HCT116 (cell line): ENCODE results near the gene GAB2. TPM values are rescaled to one million over a fixed set of nuclear protein-coding genes. Genes with fewer than 3 reads are reported as not detected.

Experiments
- ATAC-seq: fragments of 200-7000 bp; cut with Tn5 transposase; 2 replicates; pipeline ENCODE4 v1.9.1; 2020; ENCODE audit warnings: mild to moderate bottlenecking, moderate library complexity
- BruUV-seq: library from RNA; stranded (reverse); fragments of 400-500 nt; replicated peaks from 2 replicates; lab custom pipeline; 2021; lab: Mats Ljungman, UMichigan
- CTCF ChIA-PET: fragments of 300-600 bp; sonication (Branson Sonifier 250); formaldehyde crosslinking; loops from one replicate; lab custom pipeline; 2021; ENCODE audit warnings: antibody characterized with exemption; lab: Charles Lee
- POLR2A ChIA-PET: fragments of 300-600, 350-600 bp; sonication (Branson Sonifier 250); formaldehyde crosslinking; loops from one replicate; lab custom pipeline; 2021; ENCODE audit warnings: antibody characterized with exemption; lab: Charles Lee
- RAD21 ChIA-PET, 2 experiments: fragments of 300-600 bp; sonication (Branson Sonifier 250); formaldehyde crosslinking; loops; one replicate each; lab custom pipeline; 2023; ENCODE audit warnings: low total read pairs in 2 of 2; ENCODE audit not compliant: uncharacterized antibody in 2 of 2, unreplicated experiment in 2 of 2, low non-redundant PET in 1 of 2; lab: Charles Lee
- DNase-seq: peaks from one replicate; pipeline ENCODE4 v3.0.0-alpha.2; 2010; ENCODE audit warnings: low read depth, low spot score
- H2AFZ ChIP-seq: fragments of 200-600 bp; shearing (Covaris generic), sonication (generic); 2 replicates; pipeline ENCODE4 v1.6.1; 2017; ENCODE audit warnings: low read depth, mixed run types, mixed read lengths, antibody characterized with exemption, low read length; ENCODE audit not compliant: poor library complexity, severe bottlenecking
- H3K27ac ChIP-seq: 2 replicates; pipeline ENCODE4 v1.5.1; 2012; ENCODE audit warnings: low read depth, low read length
- H3K27me3 ChIP-seq: fragments of 200-600 bp; sonication (generic); 2 replicates; pipeline ENCODE4 v1.6.1; 2016; ENCODE audit warnings: mixed run types, low read length, mixed read lengths; ENCODE audit not compliant: insufficient read depth
- H3K36me3 ChIP-seq, 2 experiments: fragments of 200-500 bp in 1 of 2; fragments of 200-600 bp in 1 of 2; sonication (Bioruptor generic) in 1 of 2; sonication (generic) in 1 of 2; 2 replicates each; pipeline versions ENCODE4 v1.5.1 to v1.6.1; 2014 to 2016; ENCODE audit warnings: low read length in 2 of 2, inconsistent platforms in 1 of 2, mixed read lengths in 1 of 2, mixed run types in 1 of 2; ENCODE audit not compliant: insufficient read depth in 2 of 2, control insufficient read depth in 1 of 2
- H3K4me1 ChIP-seq, 2 experiments: fragments of 200-600 bp in 1 of 2; sonication (generic) in 1 of 2; 2 replicates each; pipeline versions ENCODE4 v1.5.1 to v1.6.1; 2012 to 2017; ENCODE audit warnings: low read length in 2 of 2, inconsistent platforms in 1 of 2, mild to moderate bottlenecking in 1 of 2, mixed read lengths in 1 of 2, mixed run types in 1 of 2, moderate library complexity in 1 of 2; ENCODE audit not compliant: insufficient read depth in 2 of 2, control insufficient read depth in 1 of 2
- H3K4me2 ChIP-seq: fragments of 200-600 bp; sonication (generic); 2 replicates; pipeline ENCODE4 v1.6.1; 2017; ENCODE audit warnings: mixed run types, low read length, mixed read lengths
- H3K4me3 ChIP-seq, 2 experiments: fragments of 200-600 bp in 1 of 2; sonication (generic) in 1 of 2; replicated peaks in 1 of 2; 2 replicates each; pipeline ENCODE4 v1.5.1; 2011 to 2016; ENCODE audit warnings: low read length in 2 of 2, control low read depth in 1 of 2, low read depth in 1 of 2, mild to moderate bottlenecking in 1 of 2, mixed read lengths in 1 of 2, mixed run types in 1 of 2
- H3K79me2 ChIP-seq: fragments of 200-600 bp; sonication (generic); 2 replicates; pipeline ENCODE4 v1.6.1; 2017; ENCODE audit warnings: mild to moderate bottlenecking, mixed run types, low read length, moderate library complexity, mixed read lengths; ENCODE audit not compliant: insufficient read depth
- H3K9ac ChIP-seq: fragments of 200-600 bp; sonication (generic); 2 replicates; pipeline ENCODE4 v1.6.1; 2016; ENCODE audit warnings: low read length, mixed read lengths
- H3K9me2 ChIP-seq: fragments of 200-600 bp; sonication (generic), shearing (Covaris generic); 2 replicates; pipeline ENCODE4 v1.6.1; 2017; ENCODE audit warnings: mixed run types, mild to moderate bottlenecking, moderate library complexity; ENCODE audit not compliant: insufficient read depth
- H3K9me3 ChIP-seq, 2 experiments: fragments of 200-500 bp in 1 of 2; fragments of 200-600 bp in 1 of 2; sonication (Bioruptor generic) in 1 of 2; sonication (generic) in 1 of 2; 2 replicates each; pipeline ENCODE4 v1.6.1; 2014 to 2017; ENCODE audit warnings: low read length in 2 of 2, mixed read lengths in 2 of 2, inconsistent platforms in 1 of 2, low read depth in 1 of 2, mild to moderate bottlenecking in 1 of 2, mixed run types in 1 of 2, moderate library complexity in 1 of 2; ENCODE audit not compliant: control insufficient read depth in 1 of 2, insufficient read depth in 1 of 2
- H4K20me1 ChIP-seq: fragments of 200-600 bp; sonication (generic), shearing (Covaris generic); 2 replicates; pipeline ENCODE4 v1.6.1; 2017; ENCODE audit warnings: mixed run types, mild to moderate bottlenecking, moderate library complexity; ENCODE audit not compliant: insufficient read depth
- CBX3 ChIP-seq: IDR thresholded peaks from 2 replicates; pipeline ENCODE4 v1.6.1; 2012; ENCODE audit warnings: low read depth
- CEBPB ChIP-seq: IDR thresholded peaks from 2 replicates; pipeline ENCODE4 v1.6.1; 2012; ENCODE audit warnings: low read depth
- EGR1 ChIP-seq: IDR thresholded peaks from 2 replicates; pipeline ENCODE4 v1.6.1; 2012; ENCODE audit warnings: low read depth
- EZH2 ChIP-seq: fragments of 200-600 bp; sonication (generic); IDR thresholded peaks from 2 replicates; pipeline ENCODE4 v1.6.1; 2017; ENCODE audit warnings: antibody characterized with exemption, mixed run types
- EZH2phosphoT487 ChIP-seq: fragments of 200-600 bp; IDR thresholded peaks from 2 replicates; pipeline ENCODE4 v1.6.1; 2018; ENCODE audit warnings: antibody characterized with exemption, borderline replicate concordance
- FOSL1 ChIP-seq: IDR thresholded peaks from 2 replicates; pipeline ENCODE4 v1.6.1; 2012; ENCODE audit warnings: low read depth
- JUND ChIP-seq: IDR thresholded peaks from 2 replicates; pipeline ENCODE4 v1.6.1; 2012
- POLR2A ChIP-seq: IDR thresholded peaks from 2 replicates; pipeline ENCODE4 v1.7.0; 2011; ENCODE audit warnings: borderline replicate concordance; ENCODE audit not compliant: insufficient read depth, insufficient read length; ENCODE audit errors: extremely low read depth
- POLR2AphosphoS5 ChIP-seq: IDR thresholded peaks from 2 replicates; pipeline ENCODE4 v1.6.1; 2011; ENCODE audit warnings: mild to moderate bottlenecking, low read depth, low read length, moderate library complexity
- SIN3A ChIP-seq: IDR thresholded peaks from 2 replicates; pipeline ENCODE4 v1.6.1; 2012; ENCODE audit warnings: low read depth
- SP1 ChIP-seq: IDR thresholded peaks from 2 replicates; pipeline ENCODE4 v1.6.1; 2012; ENCODE audit warnings: low read depth
- TCF7L2 ChIP-seq: IDR thresholded peaks from 2 replicates; pipeline ENCODE4 v1.7.0; 2011; ENCODE audit warnings: borderline replicate concordance, inconsistent platforms; ENCODE audit not compliant: insufficient read depth, insufficient read length; ENCODE audit errors: extremely low read depth
- YY1 ChIP-seq: IDR thresholded peaks from 2 replicates; pipeline ENCODE4 v1.6.1; 2011; ENCODE audit warnings: low read length, low read depth, moderate library complexity, mild to moderate bottlenecking; ENCODE audit not compliant: insufficient replicate concordance; ENCODE audit errors: extremely low read depth
- intact Hi-C: fragments of 100-400 bp; cut with micrococcal nuclease; formaldehyde crosslinking; loops from 2 replicates; pipeline ENCODE4 v1.10.0; 2022
- total RNA-seq: library from RNA; stranded (reverse); gene quantifications from one replicate; pipeline ENCODE4 v1.2.1, GENCODE V29; 2021; ENCODE audit not compliant: unreplicated experiment
- TF ChIP-seq, protein P1 (sequence below), 3 experiments: fragments of 200-600 bp in 1 of 3; sonication (generic) in 1 of 3; IDR thresholded peaks in 2 of 3; conservative IDR thresholded peaks in 1 of 3; 2 replicates each; pipeline ENCODE4 v1.5.1; 2012 to 2017; ENCODE audit warnings: low read depth in 2 of 3, low read length in 2 of 3, antibody characterized with exemption in 1 of 3, borderline replicate concordance in 1 of 3, control low read depth in 1 of 3, mild to moderate bottlenecking in 1 of 3, mixed read lengths in 1 of 3, mixed run types in 1 of 3, moderate library complexity in 1 of 3; ENCODE audit not compliant: insufficient read depth in 1 of 3
- TF ChIP-seq, protein P2 (sequence below): IDR thresholded peaks from 2 replicates; pipeline ENCODE4 v1.6.1; 2012
- TF ChIP-seq, protein P3 (sequence below): IDR thresholded peaks from 2 replicates; pipeline ENCODE4 v1.6.1; 2012; ENCODE audit warnings: low read depth

GAB2 gene
- total RNA-seq, 1 experiment from 2014 or later: 1.9 TPM

DNA sequence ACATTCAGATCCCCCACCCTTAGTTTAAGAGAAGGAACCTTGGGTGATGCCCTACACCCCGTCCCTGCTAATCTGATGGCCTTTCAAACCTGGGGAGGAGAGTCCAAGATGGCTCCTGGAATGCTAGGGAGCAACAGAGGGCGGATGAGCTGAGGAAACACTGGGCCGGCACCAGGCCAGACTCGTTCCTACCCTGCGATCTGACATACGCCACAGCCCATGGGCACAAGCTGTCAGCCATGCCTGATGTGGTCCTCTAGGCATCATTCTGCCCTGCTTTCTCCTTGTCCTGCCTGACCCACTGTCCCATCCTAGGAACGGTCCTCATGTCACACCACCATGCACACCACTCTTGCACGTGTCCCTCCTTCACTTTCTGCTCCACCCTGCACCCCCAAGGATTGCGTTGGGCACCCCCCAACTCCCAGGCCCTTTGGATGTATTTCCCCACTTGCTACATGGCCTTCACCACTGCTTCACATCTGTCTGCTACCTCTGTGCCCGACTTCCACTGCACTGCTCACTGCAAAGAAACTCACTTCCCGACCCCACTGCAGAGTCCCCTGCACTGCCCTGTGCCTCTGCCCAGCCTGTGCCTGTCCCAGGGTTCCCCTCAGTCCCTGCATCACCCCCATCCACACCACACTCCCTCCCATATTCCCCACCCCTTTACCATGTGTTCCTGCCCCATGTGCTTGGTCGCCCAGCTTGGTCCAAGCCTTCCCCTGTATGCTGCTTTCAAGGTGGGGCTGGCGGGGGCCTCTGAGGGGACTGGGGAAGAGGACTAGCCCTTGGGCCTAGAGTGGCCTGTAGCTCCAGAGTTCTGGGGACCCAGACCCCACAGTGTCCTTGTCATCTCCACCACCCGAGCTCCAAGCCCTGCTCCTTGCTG is 199.7 kb downstream of the GAB2 start:
- ChIA-PET CTCF (no interaction called here), POLR2A (no interaction called here), RAD21 (no interaction called here)
- no peak overlapping the region for H3K4me3 ChIP-seq
- H3K27ac ChIP-seq: no peak overlapping the region
- ATAC-seq (no peak), DNase-seq (no peak)
- TF ChIP-seq FOSL1: no peak
- TF ChIP-seq JUND: no peak
- no peak for TF ChIP-seq SP1
- TF ChIP-seq, protein P1, sequence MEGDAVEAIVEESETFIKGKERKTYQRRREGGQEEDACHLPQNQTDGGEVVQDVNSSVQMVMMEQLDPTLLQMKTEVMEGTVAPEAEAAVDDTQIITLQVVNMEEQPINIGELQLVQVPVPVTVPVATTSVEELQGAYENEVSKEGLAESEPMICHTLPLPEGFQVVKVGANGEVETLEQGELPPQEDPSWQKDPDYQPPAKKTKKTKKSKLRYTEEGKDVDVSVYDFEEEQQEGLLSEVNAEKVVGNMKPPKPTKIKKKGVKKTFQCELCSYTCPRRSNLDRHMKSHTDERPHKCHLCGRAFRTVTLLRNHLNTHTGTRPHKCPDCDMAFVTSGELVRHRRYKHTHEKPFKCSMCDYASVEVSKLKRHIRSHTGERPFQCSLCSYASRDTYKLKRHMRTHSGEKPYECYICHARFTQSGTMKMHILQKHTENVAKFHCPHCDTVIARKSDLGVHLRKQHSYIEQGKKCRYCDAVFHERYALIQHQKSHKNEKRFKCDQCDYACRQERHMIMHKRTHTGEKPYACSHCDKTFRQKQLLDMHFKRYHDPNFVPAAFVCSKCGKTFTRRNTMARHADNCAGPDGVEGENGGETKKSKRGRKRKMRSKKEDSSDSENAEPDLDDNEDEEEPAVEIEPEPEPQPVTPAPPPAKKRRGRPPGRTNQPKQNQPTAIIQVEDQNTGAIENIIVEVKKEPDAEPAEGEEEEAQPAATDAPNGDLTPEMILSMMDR (IDR thresholded peaks at IDR 0.05 in 2 of 3, conservative IDR thresholded peaks at IDR 0.05 in 1 of 3; ENCODE audit: borderline replicate concordance in 1 of 3, insufficient read depth in 1 of 3, low read depth in 2 of 3, low read length in 2 of 3): no peak
- TF ChIP-seq CEBPB: no peak
- TF ChIP-seq, protein P2, sequence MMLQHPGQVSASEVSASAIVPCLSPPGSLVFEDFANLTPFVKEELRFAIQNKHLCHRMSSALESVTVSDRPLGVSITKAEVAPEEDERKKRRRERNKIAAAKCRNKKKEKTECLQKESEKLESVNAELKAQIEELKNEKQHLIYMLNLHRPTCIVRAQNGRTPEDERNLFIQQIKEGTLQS: no peak
- no peak for TF ChIP-seq CBX3
- TF ChIP-seq EZH2: no peak
- TF ChIP-seq, protein P3, sequence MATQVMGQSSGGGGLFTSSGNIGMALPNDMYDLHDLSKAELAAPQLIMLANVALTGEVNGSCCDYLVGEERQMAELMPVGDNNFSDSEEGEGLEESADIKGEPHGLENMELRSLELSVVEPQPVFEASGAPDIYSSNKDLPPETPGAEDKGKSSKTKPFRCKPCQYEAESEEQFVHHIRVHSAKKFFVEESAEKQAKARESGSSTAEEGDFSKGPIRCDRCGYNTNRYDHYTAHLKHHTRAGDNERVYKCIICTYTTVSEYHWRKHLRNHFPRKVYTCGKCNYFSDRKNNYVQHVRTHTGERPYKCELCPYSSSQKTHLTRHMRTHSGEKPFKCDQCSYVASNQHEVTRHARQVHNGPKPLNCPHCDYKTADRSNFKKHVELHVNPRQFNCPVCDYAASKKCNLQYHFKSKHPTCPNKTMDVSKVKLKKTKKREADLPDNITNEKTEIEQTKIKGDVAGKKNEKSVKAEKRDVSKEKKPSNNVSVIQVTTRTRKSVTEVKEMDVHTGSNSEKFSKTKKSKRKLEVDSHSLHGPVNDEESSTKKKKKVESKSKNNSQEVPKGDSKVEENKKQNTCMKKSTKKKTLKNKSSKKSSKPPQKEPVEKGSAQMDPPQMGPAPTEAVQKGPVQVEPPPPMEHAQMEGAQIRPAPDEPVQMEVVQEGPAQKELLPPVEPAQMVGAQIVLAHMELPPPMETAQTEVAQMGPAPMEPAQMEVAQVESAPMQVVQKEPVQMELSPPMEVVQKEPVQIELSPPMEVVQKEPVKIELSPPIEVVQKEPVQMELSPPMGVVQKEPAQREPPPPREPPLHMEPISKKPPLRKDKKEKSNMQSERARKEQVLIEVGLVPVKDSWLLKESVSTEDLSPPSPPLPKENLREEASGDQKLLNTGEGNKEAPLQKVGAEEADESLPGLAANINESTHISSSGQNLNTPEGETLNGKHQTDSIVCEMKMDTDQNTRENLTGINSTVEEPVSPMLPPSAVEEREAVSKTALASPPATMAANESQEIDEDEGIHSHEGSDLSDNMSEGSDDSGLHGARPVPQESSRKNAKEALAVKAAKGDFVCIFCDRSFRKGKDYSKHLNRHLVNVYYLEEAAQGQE: no peak
- no peak for TF ChIP-seq EGR1
- no peak for TF ChIP-seq EZH2phosphoT487
- TF ChIP-seq YY1: no peak
- TF ChIP-seq POLR2AphosphoS5: no peak
- TF ChIP-seq TCF7L2: no peak
- no peak for TF ChIP-seq POLR2A
- TF ChIP-seq SIN3A: no peak
- H3K79me2 ChIP-seq: no peaks in the 10 kb centered on the region
- no peaks in the 10 kb centered on the region for H4K20me1 ChIP-seq
- H2AFZ ChIP-seq: no peak overlapping the region
- no peaks in the 10 kb centered on the region for H3K9me2 ChIP-seq
- no peaks in the 10 kb centered on the region for H3K9me3 ChIP-seq
- no peaks in the 10 kb centered on the region for H3K27me3 ChIP-seq
- H3K9ac ChIP-seq: no peak overlapping the region
- intact Hi-C loops: no loop called here
- peaks cover 0 to 7% of the 10 kb centered on the region in 2 experiments; a peak in 2 of 4 replicates for H3K4me1 ChIP-seq
- no peak overlapping the region for H3K4me2 ChIP-seq
- peaks cover 0 to 4% of the 10 kb centered on the region in 2 experiments; a peak in 1 of 4 replicates for H3K36me3 ChIP-seq
- BruUV-seq: no TSS peak
